Trophoblast cell (in vitro differentiated cells and primary cell): Measurements from ENCODE around the gene LCT.

Source experiments
- DNase-seq, 2 donors: peaks; one replicate each; pipeline ENCODE4 v3.0.0-alpha.2; 2016
- H2AFZ ChIP-seq: 2 replicates; pipeline ENCODE4 v1.6.1; 2013; ENCODE audit warnings: low read length, moderate library complexity, mild to moderate bottlenecking; ENCODE audit not compliant: insufficient read depth, poor library complexity
- H2AK5ac ChIP-seq: 2 replicates; pipeline ENCODE4 v1.6.1; 2013; ENCODE audit warnings: mild to moderate bottlenecking, low read length
- H2BK120ac ChIP-seq: 2 replicates; pipeline ENCODE4 v1.6.1; 2013; ENCODE audit warnings: low read length, mild to moderate bottlenecking, moderate library complexity; ENCODE audit not compliant: insufficient read depth, poor library complexity
- H2BK12ac ChIP-seq: 2 replicates; pipeline ENCODE4 v1.6.1; 2013; ENCODE audit warnings: mild to moderate bottlenecking, low read length, moderate library complexity
- H2BK5ac ChIP-seq: 2 replicates; pipeline ENCODE4 v1.6.1; 2013; ENCODE audit warnings: low read length, low read depth, moderate library complexity, mild to moderate bottlenecking; ENCODE audit not compliant: poor library complexity
- H3K14ac ChIP-seq: 2 replicates; pipeline ENCODE4 v1.6.1; 2013; ENCODE audit warnings: mild to moderate bottlenecking, low read length
- H3K18ac ChIP-seq: 2 replicates; pipeline ENCODE4 v1.6.1; 2013; ENCODE audit warnings: mild to moderate bottlenecking, low read length
- H3K23ac ChIP-seq: 2 replicates; pipeline ENCODE4 v1.6.1; 2013; ENCODE audit warnings: low read length
- H3K27ac ChIP-seq: 2 replicates; pipeline ENCODE4 v1.5.1; 2013; ENCODE audit warnings: low read depth, mild to moderate bottlenecking, inconsistent platforms, low read length, moderate library complexity
- H3K27me3 ChIP-seq: 2 replicates; pipeline ENCODE4 v1.6.1; 2013; ENCODE audit warnings: inconsistent platforms, mild to moderate bottlenecking, low read length, moderate library complexity; ENCODE audit not compliant: insufficient read depth
- H3K36me3 ChIP-seq, 2 experiments: 1 replicate in 1 of 2; 2 replicates in 1 of 2; pipeline ENCODE4 v1.6.1; 2013; ENCODE audit warnings: low read length in 2 of 2, mild to moderate bottlenecking in 2 of 2, moderate library complexity in 1 of 2; ENCODE audit not compliant: insufficient read depth in 2 of 2, control insufficient read depth in 1 of 2
- H3K4ac ChIP-seq: 2 replicates; pipeline ENCODE4 v1.6.1; 2013; ENCODE audit warnings: low read depth, mild to moderate bottlenecking, low read length, moderate library complexity
- H3K4me1 ChIP-seq, 2 experiments: 1 replicate in 1 of 2; 2 replicates in 1 of 2; pipeline ENCODE4 v1.6.1; 2013; ENCODE audit warnings: low read length in 2 of 2, mild to moderate bottlenecking in 2 of 2, moderate library complexity in 1 of 2; ENCODE audit not compliant: insufficient read depth in 2 of 2, control insufficient read depth in 1 of 2
- H3K4me2 ChIP-seq: 2 replicates; pipeline ENCODE4 v1.6.1; 2013; ENCODE audit warnings: inconsistent platforms, mild to moderate bottlenecking, low read length, moderate library complexity
- H3K4me3 ChIP-seq: 2 replicates; pipeline ENCODE4 v1.5.1; 2013; ENCODE audit warnings: mild to moderate bottlenecking, low read depth, low read length, inconsistent platforms
- H3K79me1 ChIP-seq: one replicate; pipeline ENCODE4 v1.6.1; 2013; ENCODE audit warnings: low read length
- H3K79me2 ChIP-seq: 2 replicates; pipeline ENCODE4 v1.6.1; 2013; ENCODE audit warnings: low read length, mild to moderate bottlenecking; ENCODE audit not compliant: control insufficient read depth, insufficient read depth, poor library complexity
- H3K9ac ChIP-seq: 2 replicates; pipeline ENCODE4 v1.6.1; 2013; ENCODE audit warnings: mild to moderate bottlenecking, low read length
- H3K9me3 ChIP-seq: 2 replicates; pipeline ENCODE4 v1.6.1; 2013; ENCODE audit warnings: low read depth, mild to moderate bottlenecking, control low read depth, inconsistent platforms, low read length; ENCODE audit not compliant: insufficient read depth
- H4K12ac ChIP-seq: 2 replicates; pipeline ENCODE4 v1.6.1; 2013; ENCODE audit warnings: low read depth, mild to moderate bottlenecking, low read length, moderate library complexity
- H4K8ac ChIP-seq: 2 replicates; pipeline ENCODE4 v1.6.1; 2013; ENCODE audit warnings: low read depth, mild to moderate bottlenecking, low read length, moderate library complexity
- H4K91ac ChIP-seq: one replicate; pipeline ENCODE4 v1.6.1; 2013; ENCODE audit warnings: low read depth, mild to moderate bottlenecking, low read length, moderate library complexity
- WGBS: extraction: QIAGEN DNeasy Blood & Tissue Kit; methylation state at CpG from one replicate; pipeline ENCODE4 v1.1.7; 2013; ENCODE audit warnings: missing lambda C conversion rate; ENCODE audit not compliant: insufficient read length, insufficient coverage; ENCODE audit errors: extremely low coverage; 5-methylcytosine and 5-hydroxymethylcytosine counted together

LCT gene

GRCh38 chr2:135786823-135787222 is 50.2 kb downstream of the LCT start:
- Histone ChIP-seq H3K4me2 (no peak overlapping the region), H3K79me1 (no peaks in the 10 kb centered on the region), H3K79me2 (no peaks in the 10 kb centered on the region), H3K4me1 (no peaks in the 10 kb centered on the region), H3K27me3 (no peaks in the 10 kb centered on the region), H2AK5ac (no peak overlapping the region), H3K36me3 (peaks cover 6 to 12% of the 10 kb centered on the region in 2 experiments), H3K18ac (no peak overlapping the region), H3K27ac (no peak overlapping the region), H3K23ac (no peak overlapping the region), H3K9ac (no peak overlapping the region), H2BK120ac (no peak overlapping the region), H4K8ac (no peak overlapping the region), H2BK5ac (no peak overlapping the region), H3K14ac (no peak overlapping the region), H3K4me3 (no peak overlapping the region), H4K12ac (no peak overlapping the region), H3K9me3 (no peaks in the 10 kb centered on the region), H4K91ac (no peak overlapping the region), H2AFZ (no peak overlapping the region), H2BK12ac (no peak overlapping the region), H3K4ac (no peak overlapping the region)
- peak; percentile 30 to 83 for DNase-seq
- no CpG with 5 or more reads among the region's 5 CpGs for WGBS

DNA sequence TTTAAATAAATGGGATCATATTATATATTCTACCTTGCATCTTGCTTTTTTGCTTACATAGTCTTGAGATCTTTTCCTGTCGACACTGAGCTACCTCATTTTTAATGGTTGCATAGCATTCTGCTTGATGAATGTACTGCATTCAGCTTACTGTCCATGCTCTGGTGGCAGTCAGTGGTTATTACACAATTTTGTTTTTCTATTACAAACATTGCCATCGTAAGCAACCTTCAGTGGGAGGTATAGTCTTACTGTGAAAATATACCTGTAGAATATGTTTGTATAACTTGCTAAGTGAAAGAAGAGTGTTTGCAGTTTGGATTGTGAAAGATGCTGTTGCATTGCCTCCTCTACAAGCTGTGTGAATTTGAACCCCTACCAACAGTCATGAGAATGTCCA is 52.0 kb downstream of the LCT start:
- H3K9me3 ChIP-seq = no peaks in the 10 kb centered on the region
- H3K4me2 ChIP-seq = no peak overlapping the region
- no peak overlapping the region for H2BK5ac ChIP-seq
- peaks cover 11 to 25% of the 10 kb centered on the region in 2 experiments for H3K36me3 ChIP-seq
- H4K8ac ChIP-seq = no peak overlapping the region
- no peak overlapping the region for H2BK120ac ChIP-seq
- no peaks in the 10 kb centered on the region for H3K79me1 ChIP-seq
- H3K4me1 ChIP-seq = no peaks in the 10 kb centered on the region
- WGBS = no CpG with 5 or more reads among the region's 2 CpGs
- H2AK5ac ChIP-seq = no peak overlapping the region
- no peak overlapping the region for H3K14ac ChIP-seq
- H3K27ac ChIP-seq = no peak overlapping the region
- H4K12ac ChIP-seq = no peak overlapping the region
- H3K18ac ChIP-seq = no peak overlapping the region
- no peak overlapping the region for H2BK12ac ChIP-seq
- H3K9ac ChIP-seq = no peak overlapping the region
- H3K27me3 ChIP-seq = no peaks in the 10 kb centered on the region
- no peak overlapping the region for H3K4ac ChIP-seq
- H4K91ac ChIP-seq = no peak overlapping the region
- no peak overlapping the region for H2AFZ ChIP-seq
- no peaks in the 10 kb centered on the region for H3K79me2 ChIP-seq
- no peak overlapping the region for H3K4me3 ChIP-seq
- DNase-seq = peak in 1 of 2 donors; percentile 52
- no peak overlapping the region for H3K23ac ChIP-seq

- Histone ChIP-seq H3K23ac (no peak overlapping the region), H2AFZ (no peak overlapping the region), H3K4me1 (no peaks in the 10 kb centered on the region), H4K91ac (no peak overlapping the region), H3K36me3 (peaks cover 11 to 28% of the 10 kb centered on the region in 2 experiments), H2AK5ac (no peak overlapping the region), H3K79me2 (no peaks in the 10 kb centered on the region), H2BK12ac (no peak overlapping the region), H4K8ac (no peak overlapping the region), H2BK5ac (no peak overlapping the region), H3K14ac (no peak overlapping the region), H3K9me3 (no peaks in the 10 kb centered on the region), H3K4ac (no peak overlapping the region), H3K27ac (no peak overlapping the region), H3K18ac (no peak overlapping the region), H3K79me1 (no peaks in the 10 kb centered on the region), H3K27me3 (no peaks in the 10 kb centered on the region), H3K4me3 (no peak overlapping the region), H4K12ac (no peak overlapping the region), H2BK120ac (no peak overlapping the region), H3K9ac (no peak overlapping the region), H3K4me2 (no peak overlapping the region)
- no CpG with 5 or more reads among the region's 3 CpGs for WGBS
- no peak for DNase-seq
Measured at GRCh38 chr2:135783439-135783838, 53.5 kb downstream of the LCT start.

- H2BK120ac ChIP-seq = no peak overlapping the region
- no peak overlapping the region for H2BK12ac ChIP-seq
- no peak overlapping the region for H3K18ac ChIP-seq
- peaks cover 14 to 30% of the 10 kb centered on the region in 2 experiments for H3K36me3 ChIP-seq
- H2AK5ac ChIP-seq = no peak overlapping the region
- H3K4me1 ChIP-seq = no peaks in the 10 kb centered on the region
- H2BK5ac ChIP-seq = no peak overlapping the region
- no peak overlapping the region for H4K8ac ChIP-seq
- no peaks in the 10 kb centered on the region for H3K79me2 ChIP-seq
- H3K27ac ChIP-seq = no peak overlapping the region
- H2AFZ ChIP-seq = no peak overlapping the region
- no peaks in the 10 kb centered on the region for H3K9me3 ChIP-seq
- no peak overlapping the region for H3K4me2 ChIP-seq
- no peak overlapping the region for H3K4ac ChIP-seq
- no peak overlapping the region for H4K91ac ChIP-seq
- H3K4me3 ChIP-seq = no peak overlapping the region
- DNase-seq = no peak
- no peak overlapping the region for H4K12ac ChIP-seq
- no peak overlapping the region for H3K23ac ChIP-seq
- no CpG with 5 or more reads among the region's 2 CpGs for WGBS
- no peaks in the 10 kb centered on the region for H3K79me1 ChIP-seq
- no peaks in the 10 kb centered on the region for H3K27me3 ChIP-seq
- H3K14ac ChIP-seq = no peak overlapping the region
- no peak overlapping the region for H3K9ac ChIP-seq
Measured at GRCh38 chr2:135782231-135782630, 54.8 kb downstream of the LCT start.
